ENCODE measurements around the gene VKORC1. TPM values are rescaled to one million over a fixed set of nuclear protein-coding genes. Genes with fewer than 3 reads are reported as not detected.
A peak's percentile ranks its signal among the peaks of the same experiment; 100 is the strongest.

The VKORC1 gene
- total RNA-seq (2021; ENCODE audit: unreplicated experiment) (83.8 TPM), Bru-seq, nascent RNA (percentile 64 among the genes with signal in this experiment), BruChase-seq, experiment 1, labeled RNA remaining after a 6-hour chase (percentile 89 among the genes with signal in this experiment), BruChase-seq, experiment 2, labeled RNA remaining after a 2-hour chase (percentile 82 among the genes with signal in this experiment)
- 195 and 218 TPM in 2 replicates for polyA plus RNA-seq (2012)
- long read RNA-seq, transcript VKORC1-205 (3 exons, 1,012 nt) = major isoform, 70 of 85 reads
- long read RNA-seq, transcript VKORC1-203 (2 exons, 901 nt) = minor isoform, 8 of 85 reads
- long read RNA-seq, partial matches to known transcripts = 0 of 85 reads
- long read RNA-seq, other reads (novel, unspliced or antisense) = 4 of 85 reads

DNA sequence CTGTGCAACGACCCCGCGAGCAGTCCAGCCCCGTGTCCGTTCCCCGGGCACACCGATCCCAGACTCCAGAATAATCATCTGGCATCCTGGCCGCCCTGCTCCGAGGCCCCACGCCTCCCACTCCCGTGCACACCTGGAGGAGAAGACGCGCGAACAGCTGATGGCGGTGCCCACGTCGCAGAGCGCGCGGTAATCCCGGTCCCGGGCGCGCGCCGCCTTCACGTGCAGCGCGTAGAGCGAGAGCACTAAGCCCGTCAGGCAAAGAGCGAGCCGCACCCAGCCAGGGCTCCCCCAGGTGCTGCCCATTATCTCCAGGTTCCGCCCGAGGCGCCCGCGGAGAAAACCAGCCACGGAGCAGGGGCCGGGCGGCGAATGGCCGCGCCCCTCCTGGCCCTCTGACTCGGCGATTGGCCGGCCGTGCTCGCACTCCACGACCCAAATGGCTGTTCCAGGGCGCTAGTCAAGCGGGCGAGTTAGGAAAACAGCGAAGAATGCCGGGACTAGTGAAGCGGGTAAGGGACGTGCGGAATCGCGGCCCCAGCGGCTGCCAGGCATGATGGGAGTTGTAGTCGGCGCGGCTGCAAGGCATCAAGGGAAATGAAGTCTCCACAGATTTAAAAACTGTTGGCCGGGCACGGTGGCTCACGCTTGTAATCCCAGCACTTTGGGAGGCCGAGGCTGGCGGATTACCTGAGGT is at the start of gene VKORC1:
VKORC1 (minus strand) TSS at position 374 of the 697 bp plus-strand sequence; CDS start at position 306, 68 bp downstream.
- ChIA-PET CTCF (interaction anchor here (0.7 to 1.8 kb wide), 3 partner anchors 10 to 109 kb away, joined by 3 to 24 read pairs (median 7); partner anchors contain the start of genes HSD3B7 and KAT8), POLR2A (interaction anchor here (1.0 to 4.7 kb wide), 3 partner anchors 23 to 40 kb away, joined by 3 to 17 read pairs (median 8); partner anchors contain the start of gene KAT8), RAD21 (ENCODE audit: low non-redundant PET in 1 of 2, low total read pairs in 2 of 2, uncharacterized antibody in 2 of 2, unreplicated experiment in 2 of 2) (interaction anchor here in 1 of 2 experiments (1.2 to 1.4 kb wide), 2 partner anchors 23 to 109 kb away, joined by 3 to 5 read pairs; partner anchors contain the start of genes HSD3B7 and KAT8)
- Histone ChIP-seq H3K27ac (ENCODE audit: low read depth, low read length) (peak within 1 kb of the TSS; percentile 85), H3K4me2 (ENCODE audit: low read length) (peak within 1 kb of the TSS; percentile 99), H3K9ac (ENCODE audit: low read length) (peak within 1 kb of the TSS; percentile 91), H3K79me2 (ENCODE audit: insufficient read depth, low read length) (peaks cover 36% of the 10 kb centered on the region), H3K4me3 (replicated peaks in 1 of 2; ENCODE audit: low read depth in 1 of 2, low read length in 2 of 2) (peak within 1 kb of the TSS; percentile 88 to 98), H3K9me2 (ENCODE audit: insufficient read depth) (no peaks in the 10 kb centered on the region), H3K36me3 (ENCODE audit: control insufficient read depth in 1 of 2, insufficient read depth in 2 of 2, low read length in 2 of 2) (peaks cover 0 to 8% of the 10 kb centered on the region in 2 experiments; a peak in 3 of 4 replicates), H3K4me1 (ENCODE audit: control insufficient read depth in 1 of 2, insufficient read depth in 2 of 2, low read length in 2 of 2) (peaks cover 13 to 27% of the 10 kb centered on the region in 2 experiments), H4K20me1 (ENCODE audit: insufficient read depth) (no peaks in the 10 kb centered on the region), H3K27me3 (ENCODE audit: insufficient read depth, low read length) (no peaks in the 10 kb centered on the region), H3K9me3 (ENCODE audit: control insufficient read depth in 1 of 2, insufficient read depth in 1 of 2, low read depth in 1 of 2, low read length in 2 of 2) (no peaks in the 10 kb centered on the region), H2AFZ (ENCODE audit: low read depth, low read length, poor library complexity, severe bottlenecking) (peak within 1 kb of the TSS; percentile 52)
- TF ChIP-seq EZH2 (IDR thresholded peaks at IDR 0.05) (no peak), POLR2AphosphoS5 (IDR thresholded peaks at IDR 0.05; ENCODE audit: low read depth, low read length) (peak; percentile 75), FOSL1 (IDR thresholded peaks at IDR 0.05; ENCODE audit: low read depth) (no peak), SIN3A (IDR thresholded peaks at IDR 0.05; ENCODE audit: low read depth) (peak; percentile 59), YY1 (IDR thresholded peaks at IDR 0.05; ENCODE audit: extremely low read depth, insufficient replicate concordance, low read depth, low read length) (peak; percentile 60), SP1 (IDR thresholded peaks at IDR 0.05; ENCODE audit: low read depth) (peak; percentile 64; the same call in 1 of the 2 replicates), POLR2A (IDR thresholded peaks at IDR 0.05; ENCODE audit: borderline replicate concordance, extremely low read depth, insufficient read depth, insufficient read length) (peak; percentile 58)
- TF ChIP-seq, protein P1, sequence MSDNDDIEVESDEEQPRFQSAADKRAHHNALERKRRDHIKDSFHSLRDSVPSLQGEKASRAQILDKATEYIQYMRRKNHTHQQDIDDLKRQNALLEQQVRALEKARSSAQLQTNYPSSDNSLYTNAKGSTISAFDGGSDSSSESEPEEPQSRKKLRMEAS (IDR thresholded peaks at IDR 0.05) = peak; percentile 67
- ATAC-seq = peak; percentile 92
- DNase-seq (ENCODE audit: low read depth, low spot score) = peak; percentile 97
- intact Hi-C loops (cut with micrococcal nuclease) = loop anchor here (1.0 to 10.0 kb wide), 4 partner anchors 21 to 140 kb away; partner anchors contain the start of gene SETD1A
- no TSS peak for BruUV-seq (replicated peaks)

Data from HCT116 (cell line).